NCI-H187 treated with DMSO at 0.1 percent for 48 hours (cell line): ENCODE data around the gene SFXN2.
"Not testable (repeated sequence)": the region's sequence is repeated elsewhere in the genome, so short reads cannot be mapped to it uniquely, and the experiment has no call there.

Experiments used
- DNase-seq: peaks from one replicate; lab custom pipeline; 2025; lab: John Stamatoyannopoulos, UW

SFXN2 gene

GRCh38 chr10:102753718-102754117 is 39.3 kb downstream of the SFXN2 start:
- no peak for DNase-seq

DNA sequence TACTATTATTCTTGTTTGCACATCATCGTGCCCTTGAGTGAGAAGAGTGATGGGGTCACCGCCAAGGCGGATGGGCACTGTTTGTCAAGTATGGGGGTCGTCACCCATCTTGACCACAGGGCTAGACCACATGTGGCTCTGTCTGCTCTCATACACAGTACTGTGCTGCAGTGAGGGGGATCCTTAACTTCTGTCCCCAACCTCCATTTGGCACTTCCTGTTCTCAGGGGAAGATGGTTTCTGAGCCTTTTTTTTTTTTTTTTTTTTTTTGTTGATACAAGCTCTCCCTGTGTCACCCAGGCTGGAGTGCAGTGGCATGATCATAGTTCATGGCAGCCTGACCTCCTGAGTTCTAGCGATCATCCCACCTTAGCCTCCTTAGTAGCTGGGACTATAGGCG is 42.9 kb downstream of the SFXN2 start:
- DNase-seq, result no peak

DNA sequence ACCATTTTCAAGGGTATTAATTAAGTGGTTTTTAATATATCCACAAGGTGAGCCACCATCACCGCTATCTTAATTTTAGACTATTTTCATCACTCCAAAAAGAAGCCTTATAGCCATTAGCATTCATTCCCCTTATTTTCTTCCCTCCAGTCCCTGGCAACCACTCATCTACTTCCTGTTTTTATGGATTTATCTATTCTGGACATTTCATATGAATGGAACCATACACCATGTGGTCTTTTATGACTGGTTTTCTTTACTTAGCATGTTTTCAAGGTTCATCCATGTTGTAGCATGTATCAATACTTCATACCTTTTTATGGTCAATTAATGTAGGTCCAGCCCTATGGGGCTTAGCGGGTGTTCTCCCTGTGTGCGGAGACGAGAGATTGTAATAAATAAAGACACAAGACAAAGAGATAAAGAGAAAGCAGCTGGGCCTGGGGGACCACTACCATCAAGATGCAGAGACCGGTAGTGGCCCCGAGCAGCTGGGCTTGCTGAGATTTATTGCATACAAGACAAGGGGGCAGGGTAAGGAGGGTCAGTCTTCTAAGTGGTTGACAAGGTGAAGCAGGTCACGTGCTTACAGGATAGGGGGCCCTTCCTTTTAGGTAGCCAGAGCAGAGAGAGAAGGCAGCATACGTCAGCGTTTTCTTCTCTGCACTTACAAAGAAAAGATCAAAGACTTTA is 44.0 kb downstream of the SFXN2 start:
- no peak for DNase-seq

DNA sequence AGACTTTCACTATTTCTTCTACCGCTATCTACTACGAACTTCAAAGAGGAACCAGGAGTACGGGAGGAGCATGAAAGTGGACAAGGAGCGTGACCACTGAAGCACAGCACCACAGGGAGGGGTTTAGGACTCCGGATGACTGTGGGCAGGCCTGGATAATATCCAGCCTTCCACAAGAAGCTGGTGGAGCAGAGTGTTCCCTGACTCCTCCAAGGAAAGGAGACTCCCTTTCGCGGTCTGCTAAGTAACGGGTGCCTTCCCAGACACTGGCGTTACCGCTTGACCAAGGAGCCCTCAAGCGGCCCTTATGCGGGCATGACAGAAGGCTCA is 44.5 kb downstream of the SFXN2 start:
- DNase-seq, result not testable (repeated sequence)

- no peak for DNase-seq
Measured at GRCh38 chr10:102759497-102760210, 45.2 kb downstream of the SFXN2 start.

GRCh38 chr10:102761981-102762380 is 47.5 kb downstream of the SFXN2 start:
- DNase-seq, result no peak

DNA sequence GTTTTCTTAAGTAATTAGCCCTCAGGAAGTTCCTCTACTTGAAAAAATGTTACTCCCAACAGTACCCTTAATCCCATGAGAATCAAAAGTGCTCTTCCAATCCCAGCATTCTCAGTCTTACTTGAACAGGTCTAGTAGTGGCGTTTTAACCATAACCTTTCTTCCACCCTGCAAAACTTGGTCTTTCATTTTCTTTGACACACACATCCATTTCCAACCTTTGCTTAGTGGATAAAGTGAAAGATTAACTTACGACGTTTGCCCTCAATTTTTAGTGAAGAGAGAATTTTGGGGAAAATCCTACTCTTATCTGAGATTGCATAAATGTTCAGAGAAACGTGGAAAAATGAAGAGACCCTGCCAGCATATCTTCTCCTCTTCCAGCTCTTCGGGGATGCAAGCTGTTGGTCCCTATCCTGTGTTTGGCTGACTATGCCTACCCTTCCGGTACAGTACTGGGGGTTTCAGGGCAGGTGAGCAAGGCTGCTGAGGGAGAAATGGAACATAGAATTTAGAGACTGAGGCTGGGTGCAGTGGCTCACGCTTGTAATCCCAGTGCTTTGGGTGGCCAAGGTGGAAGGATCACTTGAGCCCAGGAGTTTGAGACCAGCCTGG is 48.1 kb downstream of the SFXN2 start:
- DNase-seq, result no peak

- DNase-seq, result no peak
Measured at GRCh38 chr10:102763037-102763607, 48.7 kb downstream of the SFXN2 start.

- no peak for DNase-seq
Measured at GRCh38 chr10:102764470-102765161, 50.2 kb downstream of the SFXN2 start.

- no peak for DNase-seq
Measured at GRCh38 chr10:102765336-102765735, 50.9 kb downstream of the SFXN2 start.

DNA sequence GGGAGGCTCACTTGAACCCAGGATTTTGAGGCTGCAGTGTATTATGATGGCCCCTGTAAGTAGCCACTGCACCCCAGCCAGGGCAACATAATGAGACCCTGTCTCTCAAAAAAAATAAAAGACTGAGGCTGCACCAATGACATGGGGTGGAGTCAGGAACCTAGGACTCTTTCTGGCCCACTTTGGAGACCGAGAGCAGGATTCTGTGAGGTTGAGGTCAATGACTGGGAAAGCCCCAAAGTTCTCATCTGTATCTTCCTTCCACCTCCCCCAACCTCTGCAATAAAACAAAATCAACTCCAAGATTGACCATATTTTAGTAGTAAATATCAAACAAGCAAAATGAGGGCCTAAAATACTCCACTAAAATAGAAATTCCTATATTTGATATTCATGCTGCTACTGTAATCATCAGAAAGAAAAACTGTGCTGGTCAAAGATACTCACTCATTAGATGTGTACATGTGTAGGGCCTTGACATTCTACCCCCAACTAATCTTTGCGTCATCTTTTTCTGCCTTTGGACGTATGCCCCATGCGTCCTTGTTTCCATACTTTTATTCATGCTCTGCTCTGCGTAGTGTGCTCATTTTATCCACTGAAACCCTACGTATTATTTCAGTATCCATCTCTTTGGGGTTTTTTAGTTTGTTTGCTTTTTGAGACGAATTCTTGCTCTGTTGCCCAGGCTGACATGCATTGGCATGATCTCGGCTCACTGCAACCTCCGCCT is 53.2 kb downstream of the SFXN2 start:
- DNase-seq, result no peak

DNA sequence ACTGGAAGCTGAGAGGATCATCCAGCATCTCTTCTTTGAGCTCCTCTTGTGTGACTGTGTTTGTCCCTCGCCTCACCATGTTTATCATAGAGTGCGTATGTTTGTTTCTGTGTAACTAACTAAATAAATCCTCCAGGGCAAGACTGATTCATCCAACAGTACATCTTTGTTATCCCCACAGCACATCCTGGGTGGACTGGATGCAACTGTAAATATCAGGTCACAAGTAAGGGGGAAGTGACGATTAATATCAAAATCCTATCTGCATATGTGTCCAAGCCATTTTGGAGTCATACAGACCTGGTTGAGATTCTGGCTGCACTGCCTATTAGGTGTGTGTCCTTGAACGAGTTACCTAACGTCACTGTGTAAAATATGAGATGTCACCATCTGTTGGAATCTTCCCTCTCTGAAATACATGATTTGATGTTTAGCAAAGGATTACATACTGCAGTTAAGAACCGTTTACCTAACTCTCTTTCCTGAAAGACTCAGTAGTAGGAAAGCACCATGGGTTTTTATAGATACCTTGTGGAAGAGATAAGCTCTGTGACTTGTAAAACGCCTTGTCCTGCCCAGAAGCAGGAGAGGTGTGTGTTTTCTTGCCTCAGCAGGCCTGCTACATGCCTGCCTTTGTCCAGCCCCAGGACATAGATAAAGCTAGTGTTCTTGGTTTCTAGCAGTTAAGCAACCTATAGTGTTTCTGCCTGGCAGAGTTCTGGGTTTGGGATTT is 55.1 kb downstream of the SFXN2 start:
- DNase-seq, result no peak

GRCh38 chr10:102770108-102770482 is 55.7 kb downstream of the SFXN2 start:
- no peak for DNase-seq

GRCh38 chr10:102770792-102771191 is 56.4 kb downstream of the SFXN2 start:
- no peak for DNase-seq

DNA sequence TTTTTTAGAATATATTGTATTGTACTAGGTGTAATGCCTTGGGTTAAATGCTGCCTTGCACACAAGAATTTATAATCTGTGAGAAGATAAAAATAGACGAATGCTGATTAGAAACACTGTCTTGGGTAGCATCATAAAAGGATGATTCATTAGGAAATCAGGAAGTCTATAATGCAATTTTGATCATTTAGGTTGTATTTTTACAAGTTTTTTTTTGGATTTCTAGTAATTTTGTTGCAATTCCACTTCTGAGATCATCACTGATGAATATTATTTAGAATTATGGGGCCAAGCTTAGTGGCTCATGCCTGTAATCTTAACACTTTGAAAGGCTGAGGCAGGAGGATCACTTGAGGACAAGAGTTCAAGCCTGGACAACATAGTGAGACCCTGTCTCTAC is 58.9 kb downstream of the SFXN2 start:
- DNase-seq, result no peak

- no peak for DNase-seq
Measured at GRCh38 chr10:102773986-102774385, 59.5 kb downstream of the SFXN2 start.

DNA sequence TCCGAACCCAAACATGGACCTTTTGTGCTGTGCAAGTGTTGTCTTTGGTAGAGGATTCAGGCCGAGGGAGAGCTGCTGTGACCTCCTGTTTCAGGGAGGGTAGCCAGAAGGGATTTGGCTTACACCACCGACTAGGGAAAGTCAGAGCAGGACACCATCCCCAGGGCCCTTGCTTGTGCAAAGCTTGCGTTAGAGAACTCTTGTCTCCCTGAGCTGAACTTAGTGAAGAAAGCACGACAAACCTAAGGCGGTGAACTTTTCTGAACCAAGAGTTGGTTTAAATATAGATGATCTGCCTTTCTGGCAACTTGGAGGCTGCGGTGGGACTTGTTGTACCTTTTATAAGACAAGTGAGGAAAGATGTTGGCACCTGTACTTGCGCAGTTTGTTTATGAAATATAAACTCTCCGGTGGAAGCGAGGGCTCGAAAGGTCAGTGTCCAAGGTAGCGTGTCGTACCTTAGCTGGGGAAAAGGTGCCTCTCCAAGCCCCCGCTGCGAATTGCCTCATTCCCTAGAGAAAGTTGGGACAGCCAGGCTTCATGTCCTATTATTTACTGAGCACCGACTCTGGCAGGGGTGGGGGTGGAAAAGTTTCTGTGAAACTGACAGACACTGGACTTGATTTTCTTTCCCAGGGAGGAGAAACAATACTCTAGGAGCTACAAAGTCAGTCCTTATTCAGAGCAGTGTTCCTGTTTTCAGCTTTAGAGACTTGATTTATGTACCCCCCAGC is 60.9 kb downstream of the SFXN2 start:
- no peak for DNase-seq

DNA sequence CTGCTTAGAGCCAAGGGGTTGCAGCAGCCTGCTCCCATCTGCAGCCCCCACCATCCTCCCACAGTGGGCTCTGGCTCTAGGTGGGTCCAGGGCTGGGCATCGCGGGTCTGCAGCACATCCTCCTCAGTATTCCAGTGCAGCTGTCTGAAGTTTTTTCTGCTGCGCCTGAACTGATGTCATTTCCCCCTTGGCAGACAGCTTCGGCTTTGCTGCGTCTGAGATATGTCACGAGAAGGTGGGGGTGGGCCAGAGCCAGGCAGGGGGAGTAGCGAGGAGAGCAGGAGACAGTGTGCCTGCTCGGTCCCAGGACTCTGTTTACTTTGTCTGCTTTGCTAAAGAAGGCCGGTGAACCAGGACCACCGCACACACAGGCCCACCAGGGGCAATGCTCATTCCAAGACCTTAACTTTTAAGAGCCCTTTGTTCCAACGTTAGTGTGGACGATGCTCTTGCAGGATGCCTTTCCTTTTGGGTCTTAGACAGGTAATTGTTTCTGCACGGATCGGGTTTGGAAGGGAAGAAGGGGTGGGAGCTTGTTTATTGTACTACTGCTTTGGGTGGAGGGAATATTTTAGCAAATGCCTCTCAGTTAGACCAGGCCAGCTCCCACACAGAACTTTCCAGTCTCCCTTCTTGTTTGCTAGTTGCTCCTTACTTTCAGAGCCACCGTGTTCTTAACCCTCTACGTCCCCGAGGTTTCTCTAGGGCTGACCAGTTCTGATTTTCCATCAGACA is 61.7 kb downstream of the SFXN2 start:
- no peak for DNase-seq

GRCh38 chr10:102776779-102777456 is 62.5 kb downstream of the SFXN2 start:
- no peak for DNase-seq
